ENCODE results near the gene PCDHGB7. TPM values are rescaled to one million over a fixed set of nuclear protein-coding genes. Genes with fewer than 3 reads are reported as not detected.
"Not testable (repeated sequence)": the region's sequence is repeated elsewhere in the genome, so short reads cannot be mapped to it uniquely, and the experiment has no call there.

The PCDHGB7 gene
- 9.2 TPM for polyA plus RNA-seq (2013, experiment 1 of 2; ENCODE audit: insufficient read length)
- polyA plus RNA-seq (2013, experiment 2 of 2; ENCODE audit: insufficient read length): 9.1 TPM

GRCh38 chr5:141417494-141418172 is at the start of gene PCDHGB7:
PCDHGB7 (plus strand) TSS chr5:141417677; CDS start chr5:141417860, 183 bp downstream.
- DNase-seq: peak; percentile 84

GRCh38 chr5:141369994-141370848 is 47.3 kb upstream of the PCDHGB7 start, which contains the start of gene PCDHGB3:
PCDHGB3 (plus strand) TSS chr5:141370242; CDS start chr5:141370395, 153 bp downstream.
- peak; percentile 66 for DNase-seq

GRCh38 chr5:141371572-141372475 is 45.7 kb upstream of the PCDHGB7 start:
- DNase-seq: no peak

GRCh38 chr5:141373673-141374317 is 43.7 kb upstream of the PCDHGB7 start, which contains the start of gene PCDHGA6:
PCDHGA6 (plus strand) TSS chr5:141373891; CDS start chr5:141374084, 193 bp downstream.
- DNase-seq: peak; percentile 48

GRCh38 chr5:141374627-141375026 is 42.9 kb upstream of the PCDHGB7 start:
- no peak for DNase-seq

GRCh38 chr5:141375444-141376155 is 41.9 kb upstream of the PCDHGB7 start:
- not testable (repeated sequence) for DNase-seq

GRCh38 chr5:141382469-141383294 is 34.8 kb upstream of the PCDHGB7 start, which contains the start of gene PCDHGA7:
PCDHGA7 (plus strand) TSS chr5:141382742; CDS start chr5:141382900, 158 bp downstream.
- DNase-seq: peak; percentile 58

GRCh38 chr5:141383345-141383744 is 34.1 kb upstream of the PCDHGB7 start:
- DNase-seq: no peak

GRCh38 chr5:141384471-141385267 is 32.8 kb upstream of the PCDHGB7 start:
- DNase-seq: no peak

- peak; percentile 65 for DNase-seq
These were observed 29.7 kb upstream of the PCDHGB7 start, which contains the start of gene PCDHGB4 for GRCh38 chr5:141387557-141388311. PCDHGB4 (plus strand) TSS chr5:141387698; CDS start chr5:141387885, 187 bp downstream.

- no peak for DNase-seq
These were observed 28.8 kb upstream of the PCDHGB7 start for GRCh38 chr5:141388661-141389060.

- no peak for DNase-seq
These were observed 28.1 kb upstream of the PCDHGB7 start for GRCh38 chr5:141389153-141390042.

GRCh38 chr5:141392429-141393198 is 24.9 kb upstream of the PCDHGB7 start, which contains the start of gene PCDHGA8:
PCDHGA8 (plus strand) TSS chr5:141392633; CDS start chr5:141392814, 181 bp downstream.
- peak; percentile 38 for DNase-seq

GRCh38 chr5:141393267-141393666 is 24.2 kb upstream of the PCDHGB7 start:
- DNase-seq: no peak

- not testable (repeated sequence) for DNase-seq
These were observed 22.9 kb upstream of the PCDHGB7 start for GRCh38 chr5:141394401-141395187.
